ENCODE measurements around the gene BRI3.

BRI3 gene

DNA sequence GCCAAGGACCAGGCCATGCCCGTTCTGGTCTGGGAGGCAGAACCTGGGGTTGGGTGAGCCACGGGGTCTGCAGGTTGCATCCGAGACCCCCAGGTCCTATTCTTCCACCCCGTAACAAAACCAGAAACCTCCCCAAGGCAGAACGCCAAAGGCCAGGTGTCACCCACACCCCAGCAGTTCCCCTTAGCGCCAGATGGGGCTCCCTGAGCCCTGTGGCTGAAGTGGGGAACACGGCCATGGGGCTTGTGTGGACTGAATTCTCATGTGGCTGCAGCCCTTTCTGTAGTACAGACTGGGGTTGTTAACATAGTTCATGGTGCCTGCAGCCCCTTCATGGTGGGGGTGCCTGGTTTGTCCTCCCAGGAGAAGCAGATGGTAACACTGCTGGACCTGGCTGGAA is 10.2 kb downstream of the BRI3 start:
- H3K9me2 ChIP-seq (ENCODE audit: low read depth, low read length), result no peaks in the 10 kb centered on the region
- no peaks in the 10 kb centered on the region for H3K36me3 ChIP-seq (ENCODE audit: insufficient read depth, low read length)
- H3K9ac ChIP-seq (ENCODE audit: low read length), result no peak overlapping the region

DNA sequence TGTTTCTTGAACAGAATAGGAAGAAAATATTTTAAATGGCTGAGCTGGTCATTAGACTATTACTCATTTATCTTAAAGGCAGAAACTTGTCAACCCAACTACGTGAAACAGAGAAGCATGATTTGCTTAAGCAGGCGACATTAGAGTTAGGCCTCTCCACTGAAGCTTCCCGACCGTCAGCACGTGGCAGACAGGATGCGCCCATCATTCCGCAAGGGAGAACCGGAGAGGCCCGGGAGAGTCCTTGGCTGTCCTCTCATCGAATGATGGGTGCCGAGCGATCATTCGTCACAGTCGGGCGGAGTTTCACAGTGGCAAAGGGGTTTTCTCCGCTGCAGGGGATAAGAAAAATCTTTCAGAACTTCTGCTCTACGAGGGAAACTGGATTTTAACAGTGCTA is 11.8 kb downstream of the BRI3 start:
- Histone ChIP-seq H3K4me3 (ENCODE audit: low read depth, low read length, poor library complexity, severe bottlenecking) (no peak overlapping the region), H3F3A (ENCODE audit: insufficient read depth, low read length) (no peaks in the 10 kb centered on the region), H3K9me3 (ENCODE audit: low read length) (no peaks in the 10 kb centered on the region), H2AFZ (ENCODE audit: low read length) (no peak overlapping the region), H3K4me1 (ENCODE audit: insufficient read depth, low read length, severe bottlenecking) (no peaks in the 10 kb centered on the region), H3K79me2 (ENCODE audit: insufficient read depth, low read length) (no peaks in the 10 kb centered on the region), H3K27ac (ENCODE audit: low read depth, low read length, poor library complexity, severe bottlenecking) (no peak overlapping the region), H3K4me2 (ENCODE audit: low read length) (no peak overlapping the region), H4K20me1 (ENCODE audit: insufficient read depth, low read length) (no peaks in the 10 kb centered on the region), H3K36me3 (ENCODE audit: insufficient read depth, low read length) (no peaks in the 10 kb centered on the region), H3K9me2 (ENCODE audit: low read depth, low read length) (no peaks in the 10 kb centered on the region), H3K27me3 (ENCODE audit: insufficient read depth, low read length) (no peaks in the 10 kb centered on the region), H3K9ac (ENCODE audit: low read length) (no peak overlapping the region)
- TF ChIP-seq EZH2 (IDR thresholded peaks at IDR 0.05; ENCODE audit: borderline replicate concordance, low read length), result no peak
- TF ChIP-seq, protein P1, sequence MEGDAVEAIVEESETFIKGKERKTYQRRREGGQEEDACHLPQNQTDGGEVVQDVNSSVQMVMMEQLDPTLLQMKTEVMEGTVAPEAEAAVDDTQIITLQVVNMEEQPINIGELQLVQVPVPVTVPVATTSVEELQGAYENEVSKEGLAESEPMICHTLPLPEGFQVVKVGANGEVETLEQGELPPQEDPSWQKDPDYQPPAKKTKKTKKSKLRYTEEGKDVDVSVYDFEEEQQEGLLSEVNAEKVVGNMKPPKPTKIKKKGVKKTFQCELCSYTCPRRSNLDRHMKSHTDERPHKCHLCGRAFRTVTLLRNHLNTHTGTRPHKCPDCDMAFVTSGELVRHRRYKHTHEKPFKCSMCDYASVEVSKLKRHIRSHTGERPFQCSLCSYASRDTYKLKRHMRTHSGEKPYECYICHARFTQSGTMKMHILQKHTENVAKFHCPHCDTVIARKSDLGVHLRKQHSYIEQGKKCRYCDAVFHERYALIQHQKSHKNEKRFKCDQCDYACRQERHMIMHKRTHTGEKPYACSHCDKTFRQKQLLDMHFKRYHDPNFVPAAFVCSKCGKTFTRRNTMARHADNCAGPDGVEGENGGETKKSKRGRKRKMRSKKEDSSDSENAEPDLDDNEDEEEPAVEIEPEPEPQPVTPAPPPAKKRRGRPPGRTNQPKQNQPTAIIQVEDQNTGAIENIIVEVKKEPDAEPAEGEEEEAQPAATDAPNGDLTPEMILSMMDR (IDR thresholded peaks at IDR 0.05; ENCODE audit: low read length), result no peak

More for the DNA sequence above, 10.2 kb downstream of the BRI3 start:
- H3K4me3 ChIP-seq (ENCODE audit: low read depth, low read length, poor library complexity, severe bottlenecking), result no peak overlapping the region
- no peaks in the 10 kb centered on the region for H4K20me1 ChIP-seq (ENCODE audit: insufficient read depth, low read length)
- no peak overlapping the region for H3K27ac ChIP-seq (ENCODE audit: low read depth, low read length, poor library complexity, severe bottlenecking)
- H3K4me1 ChIP-seq (ENCODE audit: insufficient read depth, low read length, severe bottlenecking), result no peaks in the 10 kb centered on the region
- no peaks in the 10 kb centered on the region for H3K27me3 ChIP-seq (ENCODE audit: insufficient read depth, low read length)
- no peaks in the 10 kb centered on the region for H3K79me2 ChIP-seq (ENCODE audit: insufficient read depth, low read length)
- no peak overlapping the region for H3K4me2 ChIP-seq (ENCODE audit: low read length)
- H2AFZ ChIP-seq (ENCODE audit: low read length), result no peak overlapping the region
- TF ChIP-seq, protein P1 (IDR thresholded peaks at IDR 0.05; ENCODE audit: low read length), result peak; percentile 29; the same call in 1 of the 2 replicates
- TF ChIP-seq EZH2 (IDR thresholded peaks at IDR 0.05; ENCODE audit: borderline replicate concordance, low read length), result no peak
- H3K9me3 ChIP-seq (ENCODE audit: low read length), result no peaks in the 10 kb centered on the region
- H3F3A ChIP-seq (ENCODE audit: insufficient read depth, low read length), result no peaks in the 10 kb centered on the region

DNA sequence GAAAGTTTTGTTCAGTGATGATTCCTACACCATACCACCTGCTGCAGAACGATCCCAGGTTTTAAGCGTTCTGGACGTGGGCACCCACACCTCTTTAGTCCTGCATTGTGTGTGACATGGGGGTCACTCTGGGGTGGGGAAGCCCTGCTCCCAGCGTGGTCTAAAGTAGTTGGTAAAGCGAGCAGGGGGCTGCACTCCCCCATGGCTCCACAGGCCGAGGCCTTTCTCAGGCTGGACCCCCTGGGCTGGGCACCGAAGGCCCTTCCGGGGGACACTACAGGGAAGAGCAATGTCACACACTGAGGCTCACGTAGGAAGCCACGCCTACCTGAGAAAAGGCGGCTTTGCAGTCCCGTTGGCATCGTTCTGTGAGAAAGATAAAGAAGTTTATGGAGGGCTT is 12.3 kb downstream of the BRI3 start:
- no peak overlapping the region for H3K4me3 ChIP-seq (ENCODE audit: low read depth, low read length, poor library complexity, severe bottlenecking)
- TF ChIP-seq, protein P1 (IDR thresholded peaks at IDR 0.05; ENCODE audit: low read length), result no peak
- no peak for TF ChIP-seq EZH2 (IDR thresholded peaks at IDR 0.05; ENCODE audit: borderline replicate concordance, low read length)
- H3F3A ChIP-seq (ENCODE audit: insufficient read depth, low read length), result no peaks in the 10 kb centered on the region
- no peaks in the 10 kb centered on the region for H3K9me3 ChIP-seq (ENCODE audit: low read length)
- no peaks in the 10 kb centered on the region for H3K27me3 ChIP-seq (ENCODE audit: insufficient read depth, low read length)
- H3K27ac ChIP-seq (ENCODE audit: low read depth, low read length, poor library complexity, severe bottlenecking), result no peak overlapping the region
- H3K4me2 ChIP-seq (ENCODE audit: low read length), result no peak overlapping the region
- H3K79me2 ChIP-seq (ENCODE audit: insufficient read depth, low read length), result no peaks in the 10 kb centered on the region
- no peaks in the 10 kb centered on the region for H3K36me3 ChIP-seq (ENCODE audit: insufficient read depth, low read length)
- no peaks in the 10 kb centered on the region for H3K9me2 ChIP-seq (ENCODE audit: low read depth, low read length)
- H2AFZ ChIP-seq (ENCODE audit: low read length), result no peak overlapping the region
- H4K20me1 ChIP-seq (ENCODE audit: insufficient read depth, low read length), result no peaks in the 10 kb centered on the region
- H3K9ac ChIP-seq (ENCODE audit: low read length), result no peak overlapping the region
- H3K4me1 ChIP-seq (ENCODE audit: insufficient read depth, low read length, severe bottlenecking), result no peaks in the 10 kb centered on the region

Measured in OCI-LY1 (cell line).